Muscle layer of colon (tissue), 2 donors: ENCODE results near the gene MYO1C.
A peak's percentile ranks its signal among the peaks of the same experiment; 100 is the strongest.

Experiments used
- H3K27ac ChIP-seq: one replicate; pipeline ENCODE4 v1.7.0; 2013; ENCODE audit warnings: low read depth, mild to moderate bottlenecking, low read length, moderate library complexity
- H3K27me3 ChIP-seq, 2 donors: one replicate each; pipeline ENCODE4 v1.7.0; 2013; ENCODE audit warnings: low read length in 2 of 2, mild to moderate bottlenecking in 2 of 2; ENCODE audit not compliant: insufficient read depth in 2 of 2, control insufficient read depth in 1 of 2
- H3K36me3 ChIP-seq: one replicate; pipeline ENCODE4 v1.7.0; 2013; ENCODE audit warnings: mild to moderate bottlenecking, low read length; ENCODE audit not compliant: insufficient read depth
- H3K4me1 ChIP-seq: one replicate; pipeline ENCODE4 v1.7.0; 2013; ENCODE audit warnings: mild to moderate bottlenecking, low read length; ENCODE audit not compliant: insufficient read depth
- H3K4me3 ChIP-seq, 2 donors: one replicate each; pipeline ENCODE4 v1.7.0; 2013; ENCODE audit warnings: low read length in 2 of 2, low read depth in 1 of 2, mild to moderate bottlenecking in 1 of 2, moderate library complexity in 1 of 2
- H3K9ac ChIP-seq: one replicate; pipeline ENCODE4 v1.7.0; 2013; ENCODE audit warnings: low read length
- H3K9me3 ChIP-seq: one replicate; pipeline ENCODE4 v1.7.0; 2013; ENCODE audit warnings: mild to moderate bottlenecking, low read length
- donor health status: abdominal sarcoma.
- donor health status: Adenocarcinoma of cecum.

The MYO1C gene

DNA sequence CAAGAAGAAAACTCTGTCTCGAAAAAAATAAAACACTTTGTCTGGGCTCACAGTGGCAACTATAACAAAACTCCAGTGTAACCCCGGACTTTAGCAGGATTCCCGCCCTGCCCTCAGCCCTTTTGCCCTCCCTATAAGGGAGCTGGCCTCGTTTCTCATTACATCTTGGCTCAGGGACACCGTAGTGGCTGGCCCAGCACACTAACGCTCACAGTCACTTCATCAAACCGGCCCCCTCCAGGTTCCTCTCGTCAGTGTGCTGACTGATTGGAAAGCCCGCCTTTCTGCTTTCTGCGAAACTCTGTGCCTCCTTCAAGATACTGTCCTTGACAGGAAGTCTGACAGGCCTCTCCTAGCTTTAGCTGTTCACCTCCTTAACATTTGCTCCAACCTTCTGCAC is 11.2 kb upstream of the MYO1C start:
- H3K9ac ChIP-seq: no peak overlapping the region
- no peaks in the 10 kb centered on the region for H3K9me3 ChIP-seq
- no peaks in the 10 kb centered on the region for H3K27me3 ChIP-seq
- H3K36me3 ChIP-seq: peaks cover 30% of the 10 kb centered on the region
- H3K27ac ChIP-seq: no peak overlapping the region
- H3K4me1 ChIP-seq: no peaks in the 10 kb centered on the region
- no peak overlapping the region for H3K4me3 ChIP-seq

DNA sequence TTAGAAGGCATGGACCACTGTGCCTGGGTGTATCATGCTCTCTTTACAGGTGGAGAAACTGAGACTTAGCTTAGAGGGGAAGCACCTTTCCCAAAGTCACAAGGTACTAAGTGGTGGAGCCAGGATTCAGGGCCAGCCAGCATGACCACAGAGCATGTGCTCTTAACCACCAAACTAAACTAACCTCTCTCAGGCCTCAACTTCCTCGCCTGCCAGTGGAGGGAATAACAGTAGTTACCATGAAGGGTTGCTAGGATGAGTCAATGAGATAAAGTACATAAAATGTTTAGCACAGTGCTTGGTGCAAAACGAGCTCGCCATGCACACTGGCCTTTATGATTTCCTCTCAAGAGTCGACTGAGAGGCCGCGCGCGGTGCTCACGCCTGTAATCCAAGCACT is 6.4 kb upstream of the MYO1C start:
- Histone ChIP-seq H3K9ac (no peak overlapping the region), H3K27me3 (no peaks in the 10 kb centered on the region), H3K4me1 (peaks cover 29% of the 10 kb centered on the region), H3K27ac (no peak overlapping the region), H3K4me3 (no peak overlapping the region), H3K36me3 (peaks cover 26% of the 10 kb centered on the region), H3K9me3 (no peaks in the 10 kb centered on the region)

DNA sequence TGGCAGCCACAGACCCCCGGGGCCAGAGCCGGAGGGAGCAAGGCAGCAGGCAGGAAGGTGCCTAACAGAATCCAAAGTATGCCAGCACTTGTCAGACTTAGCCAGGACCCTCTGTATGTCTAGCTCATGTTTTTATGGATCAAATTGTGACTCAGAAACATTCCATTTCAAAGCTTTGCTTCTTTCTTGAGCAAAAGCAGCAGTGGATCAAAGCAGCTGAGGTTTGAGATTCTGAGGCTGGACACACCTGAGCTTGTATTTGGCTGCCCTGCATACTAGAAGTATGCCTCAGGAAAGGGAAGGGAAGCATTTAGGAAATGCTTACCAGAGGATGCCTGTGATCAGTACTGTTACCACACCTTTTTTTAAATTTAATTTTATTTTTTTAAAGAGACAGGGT is 5.7 kb upstream of the MYO1C start:
- H3K36me3 ChIP-seq: peaks cover 26% of the 10 kb centered on the region
- no peaks in the 10 kb centered on the region for H3K9me3 ChIP-seq
- H3K4me3 ChIP-seq: no peak overlapping the region
- H3K27ac ChIP-seq: no peak overlapping the region
- no peaks in the 10 kb centered on the region for H3K27me3 ChIP-seq
- peaks cover 35% of the 10 kb centered on the region for H3K4me1 ChIP-seq
- H3K9ac ChIP-seq: no peak overlapping the region

DNA sequence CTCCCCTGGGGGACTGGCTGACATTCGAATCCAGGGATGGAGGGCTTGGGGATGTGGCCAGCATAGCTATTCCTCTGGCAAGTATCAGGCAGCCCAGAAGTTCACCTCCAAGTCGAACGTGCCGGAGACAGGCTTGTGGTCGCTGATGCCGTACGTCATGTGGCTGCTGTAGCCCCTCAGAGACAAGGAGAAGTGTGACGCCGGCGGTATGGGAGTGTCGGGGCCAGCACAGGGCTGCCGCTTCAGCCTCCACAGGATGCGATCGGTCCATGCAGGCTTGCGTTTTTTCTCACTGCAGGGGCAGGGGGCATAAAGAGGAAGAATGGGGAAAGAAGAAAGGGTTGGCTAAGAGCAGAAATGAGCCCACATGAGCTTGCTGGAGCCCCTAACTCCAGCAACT is 5.3 kb upstream of the MYO1C start:
- Histone ChIP-seq H3K27me3 (no peaks in the 10 kb centered on the region), H3K36me3 (peaks cover 26% of the 10 kb centered on the region), H3K9ac (no peak overlapping the region), H3K4me1 (peaks cover 39% of the 10 kb centered on the region), H3K9me3 (no peaks in the 10 kb centered on the region), H3K27ac (no peak overlapping the region), H3K4me3 (no peak overlapping the region)

DNA sequence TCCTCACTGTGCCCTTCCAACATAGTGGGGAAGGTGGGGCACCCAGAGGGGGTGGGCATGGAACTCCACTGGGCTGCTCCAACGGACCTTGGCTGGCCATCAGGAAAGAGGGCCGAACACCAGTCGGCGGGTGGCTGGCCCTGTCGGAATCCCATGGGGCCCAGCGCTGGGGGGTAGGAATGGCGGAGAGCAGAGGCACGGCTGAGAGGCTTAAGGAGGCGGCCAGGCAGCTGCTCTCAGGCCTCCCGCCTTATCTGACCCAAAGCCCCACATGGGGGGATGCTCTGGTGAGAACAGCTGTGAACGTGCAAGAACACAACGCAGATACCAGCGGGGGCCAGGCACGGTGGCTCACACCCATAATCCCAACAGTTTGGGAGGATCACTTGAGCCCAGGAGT is 4.4 kb upstream of the MYO1C start:
- Histone ChIP-seq H3K9ac (no peak overlapping the region), H3K27me3 (no peaks in the 10 kb centered on the region), H3K4me1 (peaks cover 49% of the 10 kb centered on the region), H3K36me3 (peaks cover 26% of the 10 kb centered on the region), H3K27ac (no peak overlapping the region), H3K4me3 (no peak overlapping the region), H3K9me3 (no peaks in the 10 kb centered on the region)

DNA sequence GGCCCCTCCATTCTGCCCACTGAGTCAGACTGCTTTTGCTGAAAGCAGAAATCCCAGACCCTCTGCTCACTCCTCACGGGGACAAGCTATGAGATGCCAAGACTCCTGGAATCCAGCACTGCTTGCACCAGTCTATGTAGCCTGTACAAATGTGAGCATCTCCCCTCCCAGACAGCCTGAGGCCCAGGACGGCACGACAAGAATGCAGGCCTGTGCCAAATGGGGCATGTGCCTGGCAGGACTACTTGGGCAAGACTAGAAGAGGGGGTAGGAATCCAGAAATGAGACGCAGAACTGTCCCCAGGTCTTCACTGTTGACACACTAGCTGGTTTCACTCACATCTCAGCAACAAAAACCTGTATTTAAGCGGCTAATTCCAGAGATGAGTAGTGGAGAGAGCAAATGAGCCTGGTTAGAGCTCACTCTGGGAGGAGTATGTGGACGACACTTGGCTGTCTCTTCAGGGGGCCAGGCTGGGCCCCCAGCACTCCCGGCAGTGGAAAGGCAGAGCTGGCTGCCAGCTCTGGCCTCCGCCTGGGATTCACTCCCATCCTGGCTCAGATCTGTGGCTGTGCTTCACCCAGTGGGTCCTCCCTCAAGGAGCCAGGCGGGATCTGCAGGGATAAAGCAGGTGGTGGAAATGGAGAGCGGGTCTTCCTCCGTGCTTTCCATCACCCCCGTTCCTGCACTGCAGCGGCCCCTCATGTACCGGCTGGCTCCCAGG is 2.9 kb upstream of the MYO1C start:
- H3K9me3 ChIP-seq: no peaks in the 10 kb centered on the region

DNA sequence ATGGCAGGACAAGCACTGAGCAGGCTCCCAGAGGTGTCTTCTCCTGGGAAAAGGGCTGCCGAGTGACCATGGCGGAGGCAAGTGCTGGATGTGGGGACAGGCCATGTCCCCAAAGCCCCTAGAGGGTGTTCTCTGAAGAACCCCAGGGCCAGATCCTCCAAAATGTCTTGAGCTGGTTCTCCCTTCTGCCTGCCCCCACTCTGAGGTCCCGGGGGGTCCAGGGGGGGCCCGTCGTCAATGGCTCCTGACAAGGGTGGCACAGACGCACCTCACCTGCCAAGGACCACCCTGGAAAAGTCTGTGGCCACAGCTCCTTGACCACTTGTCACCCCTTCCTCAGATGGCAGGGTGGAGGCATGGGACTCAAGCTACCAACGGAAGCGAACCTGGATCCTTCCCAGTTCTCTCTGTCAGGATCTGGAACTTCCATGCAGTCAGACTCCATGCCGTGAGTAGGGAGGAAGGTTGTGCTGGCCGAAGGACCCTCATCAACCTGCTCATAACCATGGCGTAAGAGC is 2.3 kb upstream of the MYO1C start:
- Histone ChIP-seq H3K9me3 (no peaks in the 10 kb centered on the region), H3K9ac (no peak overlapping the region), H3K27ac (peak overlapping the region; percentile 63), H3K36me3 (peaks cover 26% of the 10 kb centered on the region), H3K4me3 (peak overlapping the region in 1 of 2 donors; percentile 39), H3K27me3 (no peaks in the 10 kb centered on the region), H3K4me1 (peaks cover 59% of the 10 kb centered on the region)

More for the DNA sequence above, 2.9 kb upstream of the MYO1C start:
- peaks cover 54% of the 10 kb centered on the region for H3K4me1 ChIP-seq
- peak overlapping the region; percentile 63 for H3K27ac ChIP-seq
- peak overlapping the region in 1 of 2 donors; percentile 39 for H3K4me3 ChIP-seq
- peak overlapping the region; percentile 9 for H3K9ac ChIP-seq
- peaks cover 26% of the 10 kb centered on the region for H3K36me3 ChIP-seq
- no peaks in the 10 kb centered on the region for H3K27me3 ChIP-seq

DNA sequence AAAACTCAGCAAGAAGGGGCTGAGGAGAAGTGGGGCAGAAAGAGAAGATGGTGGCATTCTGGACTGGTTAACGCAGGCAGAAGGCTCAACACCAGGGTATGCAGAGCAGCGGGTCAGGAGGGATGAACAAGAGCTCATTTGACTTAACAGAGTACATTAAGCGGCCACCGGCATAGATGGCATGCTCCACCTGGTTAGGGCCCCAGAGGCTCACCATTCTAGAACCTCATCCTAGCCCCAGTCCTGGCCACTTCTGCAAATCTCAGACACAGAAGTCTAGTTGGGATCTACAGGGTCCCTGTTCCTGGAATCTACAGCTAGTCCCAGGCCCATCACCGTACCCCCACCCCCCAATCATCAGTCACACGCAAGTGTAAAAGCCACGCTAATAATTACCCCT is 1.7 kb upstream of the MYO1C start:
- peaks cover 26% of the 10 kb centered on the region for H3K36me3 ChIP-seq
- peaks cover 64% of the 10 kb centered on the region for H3K4me1 ChIP-seq
- H3K27me3 ChIP-seq: no peaks in the 10 kb centered on the region
- H3K9ac ChIP-seq: no peak overlapping the region
- no peak overlapping the region for H3K4me3 ChIP-seq
- H3K9me3 ChIP-seq: no peaks in the 10 kb centered on the region
- peak overlapping the region; percentile 63 for H3K27ac ChIP-seq

DNA sequence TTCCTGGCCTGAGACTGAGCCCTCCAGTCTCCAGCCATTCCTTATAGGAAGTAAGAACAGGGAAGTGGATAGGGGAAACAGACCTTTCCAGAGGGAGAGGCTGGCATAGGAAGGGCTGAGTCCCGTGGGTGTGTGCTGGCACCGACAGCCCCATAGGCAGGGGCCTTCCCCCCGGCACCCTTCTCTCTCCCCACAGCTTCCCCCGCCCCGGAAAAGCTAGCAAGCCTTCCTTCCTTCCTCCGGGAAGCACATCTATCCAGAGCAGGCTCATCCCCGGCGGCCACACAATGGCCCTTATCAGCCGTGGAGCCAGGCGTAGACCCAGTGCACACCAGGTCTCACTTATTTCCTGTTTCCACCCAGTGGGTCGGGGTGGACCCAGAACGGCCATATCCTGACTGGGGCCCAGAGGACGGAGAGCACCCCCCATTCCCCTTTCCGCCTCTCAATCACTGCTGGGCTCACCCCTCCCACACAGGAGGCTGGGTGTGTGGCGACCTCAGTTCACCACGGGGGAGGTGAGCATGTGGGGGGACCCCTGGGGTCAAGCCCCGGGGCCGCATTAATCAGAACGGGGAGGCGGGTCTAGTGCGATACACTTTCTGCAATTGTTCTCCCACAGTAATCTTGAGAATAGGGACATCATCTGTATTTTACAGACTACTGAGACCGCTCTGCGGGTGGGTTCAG is 950 bp upstream of the MYO1C start:
- Histone ChIP-seq H3K36me3 (peaks cover 26% of the 10 kb centered on the region), H3K9me3 (no peaks in the 10 kb centered on the region), H3K4me1 (peaks cover 72% of the 10 kb centered on the region), H3K4me3 (no peak overlapping the region), H3K9ac (no peak overlapping the region), H3K27ac (peak overlapping the region; percentile 77), H3K27me3 (no peaks in the 10 kb centered on the region)

DNA sequence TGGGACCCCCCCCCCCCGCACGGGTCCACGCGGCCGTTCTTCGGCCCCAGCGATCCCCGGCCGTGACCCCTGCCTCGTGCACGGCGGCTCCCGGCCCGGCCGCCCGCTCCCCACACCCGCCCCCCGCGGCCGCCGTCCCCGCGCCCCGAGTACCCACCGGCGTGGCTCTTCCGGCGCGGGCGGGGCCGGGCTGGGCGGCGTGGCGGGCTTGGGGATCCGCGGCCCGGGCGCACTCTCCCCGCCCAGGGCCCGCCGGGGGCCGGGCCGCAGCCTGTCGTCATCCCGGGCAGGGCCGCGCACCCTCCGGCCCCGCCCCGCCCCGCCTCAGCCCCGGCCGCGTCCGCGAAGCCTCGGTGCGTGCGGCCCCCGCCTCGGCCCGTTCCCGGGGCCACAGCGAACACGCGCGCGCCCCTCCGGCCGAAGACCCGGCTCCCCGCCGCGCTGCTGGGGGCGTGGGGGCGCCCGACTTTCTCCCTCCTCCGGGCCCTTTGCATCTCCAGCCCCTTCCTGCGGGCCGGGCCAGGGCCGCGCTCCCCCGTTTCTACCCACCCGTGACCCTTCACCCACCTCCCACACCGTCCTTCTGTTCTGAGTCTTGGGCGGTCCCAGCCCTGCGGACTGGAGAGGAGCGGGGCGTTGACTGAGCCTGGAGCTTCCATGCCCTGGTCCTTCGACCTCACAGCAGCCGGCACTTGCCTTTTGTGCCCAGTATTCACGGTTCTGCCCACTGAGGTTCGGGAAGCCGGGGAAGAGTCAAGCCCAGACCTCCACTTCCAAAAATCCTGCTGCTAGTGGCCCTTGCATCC is 840 bp downstream of the MYO1C start:
- Histone ChIP-seq H3K36me3 (peaks cover 10% of the 10 kb centered on the region), H3K9me3 (no peaks in the 10 kb centered on the region), H3K9ac (no peak overlapping the region), H3K27me3 (no peaks in the 10 kb centered on the region), H3K27ac (peak overlapping the region; percentile 80), H3K4me3 (peak overlapping the region; percentile 56 to 60), H3K4me1 (peaks cover 73% of the 10 kb centered on the region)
